ENCODE measurements around the gene ZNF827. TPM values are rescaled to one million over a fixed set of nuclear protein-coding genes. Genes with fewer than 3 reads are reported as not detected.

Gene ZNF827
- polyA plus RNA-seq, 1 donor (not counting 4 experiments of a cell fraction or from before 2014, with no cell fraction given): 4.7 TPM

DNA sequence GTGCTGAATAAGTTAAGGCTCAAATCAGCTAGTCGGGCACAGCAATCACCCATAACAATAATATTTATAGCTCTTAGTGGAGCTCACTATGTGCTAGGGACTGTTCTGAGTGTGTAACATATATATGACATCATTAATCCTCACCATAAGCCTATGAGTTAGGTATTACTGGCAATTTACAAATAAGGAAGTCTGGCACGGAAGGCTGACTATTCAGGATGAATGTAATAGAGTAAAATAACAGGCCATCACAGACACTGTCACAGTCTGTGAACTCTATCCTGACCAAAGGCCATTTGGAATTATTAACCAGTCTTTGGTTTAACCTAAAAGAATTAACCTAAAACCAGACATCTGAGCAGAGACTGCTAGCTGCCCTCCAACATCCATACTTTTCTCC, 139.4 kb downstream of the ZNF827 start:
- dilution Hi-C loops (cut with MboI; ENCODE audit: extremely low pct_ligation_motif_present, low sequenced_read_pairs): no loop called here
- no peak for FAIRE-seq

DNA sequence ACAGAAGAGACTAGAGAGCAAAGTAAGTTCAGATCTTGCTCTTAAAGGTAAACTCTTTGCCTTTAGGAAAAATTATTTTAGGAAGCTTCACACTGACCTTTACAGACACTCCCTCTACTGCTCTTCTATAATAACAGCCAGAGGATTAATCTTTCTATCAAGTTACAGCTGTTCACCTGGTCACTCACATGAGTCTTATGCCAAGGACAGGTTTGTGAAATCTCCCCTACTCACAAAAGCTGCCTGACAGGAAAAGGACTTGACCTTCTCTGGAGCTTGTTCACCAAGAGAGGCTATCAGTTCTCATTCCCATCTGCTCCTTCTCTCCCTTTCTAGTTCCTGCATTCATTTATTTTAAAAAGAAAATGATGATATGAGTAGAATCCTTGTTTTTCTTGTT, 141.3 kb downstream of the ZNF827 start:
- Histone ChIP-seq H3K9ac (ENCODE audit: control insufficient read depth, extremely low read depth, insufficient read depth, low read length) (no peak overlapping the region), H3K4me1 (ENCODE audit: control insufficient read depth, extremely low read depth, insufficient read depth, low read length) (peaks cover 5% of the 10 kb centered on the region), H3K4me3 (ENCODE audit: control insufficient read depth in 2 of 3, extremely low read depth in 1 of 3, insufficient read depth in 2 of 3, low read depth in 1 of 3, low read length in 3 of 3) (no peak overlapping the region), H3K27me3 (ENCODE audit: control insufficient read depth, extremely low read depth, insufficient read depth, low read length) (no peaks in the 10 kb centered on the region), H2AFZ (ENCODE audit: control insufficient read depth, low read length) (no peak overlapping the region), H3K36me3 (ENCODE audit: control insufficient read depth in 2 of 2, extremely low read depth in 1 of 2, insufficient read depth in 2 of 2, low read length in 2 of 2) (peaks cover 0 to 3% of the 10 kb centered on the region in 2 experiments), H4K20me1 (ENCODE audit: control insufficient read depth, extremely low read depth, insufficient read depth, low read length) (no peaks in the 10 kb centered on the region), H3K27ac (ENCODE audit: control insufficient read depth, insufficient read depth, low read length) (no peak overlapping the region), H3K4me2 (ENCODE audit: control insufficient read depth, extremely low read depth, insufficient read depth, low read depth, low read length) (no peak overlapping the region), H3K79me2 (ENCODE audit: control insufficient read depth, insufficient read depth, low read length) (no peaks in the 10 kb centered on the region), H3K9me1 (ENCODE audit: control insufficient read depth, extremely low read depth, insufficient read depth, low read length) (no peaks in the 10 kb centered on the region), H3K9me3 (ENCODE audit: control insufficient read depth, low read depth, low read length) (no peaks in the 10 kb centered on the region)
- FAIRE-seq: no peak
- no peak for DNase-seq (ENCODE audit: low read depth, low spot score)
- no peak for TF ChIP-seq EZH2 (IDR thresholded peaks at IDR 0.05; ENCODE audit: low read length)
- TF ChIP-seq, protein P1, sequence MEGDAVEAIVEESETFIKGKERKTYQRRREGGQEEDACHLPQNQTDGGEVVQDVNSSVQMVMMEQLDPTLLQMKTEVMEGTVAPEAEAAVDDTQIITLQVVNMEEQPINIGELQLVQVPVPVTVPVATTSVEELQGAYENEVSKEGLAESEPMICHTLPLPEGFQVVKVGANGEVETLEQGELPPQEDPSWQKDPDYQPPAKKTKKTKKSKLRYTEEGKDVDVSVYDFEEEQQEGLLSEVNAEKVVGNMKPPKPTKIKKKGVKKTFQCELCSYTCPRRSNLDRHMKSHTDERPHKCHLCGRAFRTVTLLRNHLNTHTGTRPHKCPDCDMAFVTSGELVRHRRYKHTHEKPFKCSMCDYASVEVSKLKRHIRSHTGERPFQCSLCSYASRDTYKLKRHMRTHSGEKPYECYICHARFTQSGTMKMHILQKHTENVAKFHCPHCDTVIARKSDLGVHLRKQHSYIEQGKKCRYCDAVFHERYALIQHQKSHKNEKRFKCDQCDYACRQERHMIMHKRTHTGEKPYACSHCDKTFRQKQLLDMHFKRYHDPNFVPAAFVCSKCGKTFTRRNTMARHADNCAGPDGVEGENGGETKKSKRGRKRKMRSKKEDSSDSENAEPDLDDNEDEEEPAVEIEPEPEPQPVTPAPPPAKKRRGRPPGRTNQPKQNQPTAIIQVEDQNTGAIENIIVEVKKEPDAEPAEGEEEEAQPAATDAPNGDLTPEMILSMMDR (optimal IDR thresholded peaks at IDR 0.05 in 1 of 3, IDR thresholded peaks at IDR 0.05 in 1 of 3, conservative IDR thresholded peaks at IDR 0.05 in 1 of 3; ENCODE audit: extremely low read depth in 1 of 3, insufficient read depth in 2 of 3, low read length in 3 of 3): no peak
- dilution Hi-C loops (cut with MboI; ENCODE audit: extremely low pct_ligation_motif_present, low sequenced_read_pairs): no loop called here

More for the DNA sequence above, 139.4 kb downstream of the ZNF827 start:
- no peaks in the 10 kb centered on the region for H3K9me3 ChIP-seq (ENCODE audit: control insufficient read depth, low read depth, low read length)
- H2AFZ ChIP-seq (ENCODE audit: control insufficient read depth, low read length): no peak overlapping the region
- H3K79me2 ChIP-seq (ENCODE audit: control insufficient read depth, insufficient read depth, low read length): no peaks in the 10 kb centered on the region
- no peak for DNase-seq (ENCODE audit: low read depth, low spot score)
- no peaks in the 10 kb centered on the region for H3K9me1 ChIP-seq (ENCODE audit: control insufficient read depth, extremely low read depth, insufficient read depth, low read length)
- H3K27me3 ChIP-seq (ENCODE audit: control insufficient read depth, extremely low read depth, insufficient read depth, low read length): no peaks in the 10 kb centered on the region
- H3K36me3 ChIP-seq (ENCODE audit: control insufficient read depth in 2 of 2, extremely low read depth in 1 of 2, insufficient read depth in 2 of 2, low read length in 2 of 2): no peaks in the 10 kb centered on the region
- no peaks in the 10 kb centered on the region for H4K20me1 ChIP-seq (ENCODE audit: control insufficient read depth, extremely low read depth, insufficient read depth, low read length)
- H3K27ac ChIP-seq (ENCODE audit: control insufficient read depth, insufficient read depth, low read length): no peak overlapping the region
- no peak overlapping the region for H3K9ac ChIP-seq (ENCODE audit: control insufficient read depth, extremely low read depth, insufficient read depth, low read length)
- no peak overlapping the region for H3K4me3 ChIP-seq (ENCODE audit: control insufficient read depth in 2 of 3, extremely low read depth in 1 of 3, insufficient read depth in 2 of 3, low read depth in 1 of 3, low read length in 3 of 3)
- H3K4me2 ChIP-seq (ENCODE audit: control insufficient read depth, extremely low read depth, insufficient read depth, low read depth, low read length): no peak overlapping the region
- H3K4me1 ChIP-seq (ENCODE audit: control insufficient read depth, extremely low read depth, insufficient read depth, low read length): peaks cover 15% of the 10 kb centered on the region
- TF ChIP-seq, protein P1 (optimal IDR thresholded peaks at IDR 0.05 in 1 of 3, IDR thresholded peaks at IDR 0.05 in 1 of 3, conservative IDR thresholded peaks at IDR 0.05 in 1 of 3; ENCODE audit: extremely low read depth in 1 of 3, insufficient read depth in 2 of 3, low read length in 3 of 3): no peak
